ENCODE results near the gene CD34.

DNA sequence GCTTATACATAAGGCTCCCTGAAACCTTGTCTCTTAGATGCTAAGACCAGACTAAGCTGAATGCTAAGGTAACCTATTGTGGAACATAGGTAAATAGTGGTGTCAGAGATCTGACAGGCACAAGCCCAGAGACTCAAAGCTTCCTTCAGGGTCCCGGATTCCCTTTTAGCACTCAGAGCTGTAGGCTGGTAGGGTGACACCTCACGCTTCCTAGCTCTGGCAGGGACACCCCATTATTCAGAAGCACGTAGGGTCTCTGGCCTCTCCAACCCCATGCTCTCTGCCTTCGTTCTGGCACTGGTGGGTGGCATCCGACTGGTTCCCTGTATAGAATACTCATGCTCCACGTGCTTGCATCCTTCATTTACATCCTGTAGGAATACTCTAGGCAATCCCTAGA, 68.4 kb downstream of the CD34 start:
- TF ChIP-seq, protein P1, sequence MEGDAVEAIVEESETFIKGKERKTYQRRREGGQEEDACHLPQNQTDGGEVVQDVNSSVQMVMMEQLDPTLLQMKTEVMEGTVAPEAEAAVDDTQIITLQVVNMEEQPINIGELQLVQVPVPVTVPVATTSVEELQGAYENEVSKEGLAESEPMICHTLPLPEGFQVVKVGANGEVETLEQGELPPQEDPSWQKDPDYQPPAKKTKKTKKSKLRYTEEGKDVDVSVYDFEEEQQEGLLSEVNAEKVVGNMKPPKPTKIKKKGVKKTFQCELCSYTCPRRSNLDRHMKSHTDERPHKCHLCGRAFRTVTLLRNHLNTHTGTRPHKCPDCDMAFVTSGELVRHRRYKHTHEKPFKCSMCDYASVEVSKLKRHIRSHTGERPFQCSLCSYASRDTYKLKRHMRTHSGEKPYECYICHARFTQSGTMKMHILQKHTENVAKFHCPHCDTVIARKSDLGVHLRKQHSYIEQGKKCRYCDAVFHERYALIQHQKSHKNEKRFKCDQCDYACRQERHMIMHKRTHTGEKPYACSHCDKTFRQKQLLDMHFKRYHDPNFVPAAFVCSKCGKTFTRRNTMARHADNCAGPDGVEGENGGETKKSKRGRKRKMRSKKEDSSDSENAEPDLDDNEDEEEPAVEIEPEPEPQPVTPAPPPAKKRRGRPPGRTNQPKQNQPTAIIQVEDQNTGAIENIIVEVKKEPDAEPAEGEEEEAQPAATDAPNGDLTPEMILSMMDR (IDR thresholded peaks at IDR 0.05): no peak
- no peak for TF ChIP-seq POLR2A (IDR thresholded peaks at IDR 0.05)

Data from right lobe of liver (tissue), 4 donors.